GM19025 (cell line): ENCODE measurements around the gene CAPN8.

Source experiments
- ATAC-seq: cut with Tn5 transposase; IDR thresholded peaks from one replicate; pipeline ENCODE4 v1.9.1; 2021; ENCODE audit warnings: mild to moderate bottlenecking, low read depth, moderate library complexity; ENCODE audit not compliant: unreplicated experiment

CAPN8 gene

GRCh38 chr1:223620297-223620897 is 45.1 kb downstream of the CAPN8 start:
- no peak for ATAC-seq

- no peak for ATAC-seq
These were observed 46.8 kb downstream of the CAPN8 start for GRCh38 chr1:223618680-223619079.

- ATAC-seq: no peak
These were observed 48.0 kb downstream of the CAPN8 start for GRCh38 chr1:223617323-223618070.

GRCh38 chr1:223616586-223616985 is 48.9 kb downstream of the CAPN8 start:
- ATAC-seq: no peak

DNA sequence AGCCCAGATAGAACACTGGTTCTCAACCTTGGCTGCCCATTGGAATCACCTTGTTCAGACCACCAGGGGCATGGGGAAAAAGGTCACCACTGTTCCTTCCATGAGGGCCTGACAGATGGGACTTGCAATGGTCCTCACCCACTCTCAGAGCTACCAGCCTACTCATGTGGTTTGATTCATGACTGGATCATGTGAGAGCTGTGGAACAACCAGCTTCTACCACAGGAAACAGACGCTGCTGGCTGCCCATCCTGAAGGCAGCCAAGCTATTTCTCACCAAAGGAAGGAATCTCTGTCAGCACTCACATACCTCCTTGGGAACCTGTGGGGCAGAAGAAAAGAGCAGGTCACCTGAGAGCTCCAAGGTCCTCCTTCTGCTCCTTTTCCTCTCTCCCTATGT is 53.6 kb downstream of the CAPN8 start:
- ATAC-seq: no peak

GRCh38 chr1:223609977-223610376 is 55.5 kb downstream of the CAPN8 start:
- no peak for ATAC-seq

- ATAC-seq: no peak
These were observed 56.4 kb downstream of the CAPN8 start for GRCh38 chr1:223609066-223609465.

DNA sequence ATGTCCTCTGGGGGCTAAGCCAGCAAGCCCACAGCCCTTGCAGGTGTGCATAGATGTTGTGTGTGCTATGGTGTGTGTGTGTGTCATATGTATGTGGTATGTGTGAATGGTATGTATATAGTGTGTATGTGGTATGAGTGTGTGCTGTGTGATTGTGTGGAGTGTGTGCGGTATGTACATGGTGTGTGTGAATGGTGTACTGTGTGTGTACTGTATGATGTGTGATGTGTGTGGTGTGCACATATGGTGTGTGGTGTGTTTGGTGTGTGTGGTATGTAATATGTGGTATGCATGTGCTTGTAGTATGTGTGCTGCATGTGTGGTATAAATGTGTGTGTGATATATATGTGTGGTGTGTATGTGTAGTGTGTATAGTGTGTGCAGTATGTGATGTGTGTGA is 107.0 kb downstream of the CAPN8 start:
- no peak for ATAC-seq

DNA sequence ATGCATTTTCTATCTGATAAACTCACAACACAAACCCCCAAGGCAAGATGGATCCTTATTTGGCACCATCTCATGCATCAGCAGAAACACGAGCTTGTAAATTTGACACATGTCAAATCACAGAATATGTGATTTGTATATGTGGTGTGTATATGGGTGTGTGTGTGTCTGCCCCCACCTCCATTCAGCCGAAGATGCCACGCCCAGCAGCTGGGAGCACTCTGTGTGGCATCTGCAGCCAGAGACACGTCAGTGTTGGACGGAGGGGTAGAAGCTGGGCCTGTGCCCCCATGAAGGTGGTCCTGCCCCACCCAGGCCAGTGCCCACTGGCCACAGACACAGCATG is 108.4 kb downstream of the CAPN8 start:
- no peak for ATAC-seq

GRCh38 chr1:223556414-223557129 is 108.9 kb downstream of the CAPN8 start:
- peak; percentile 92 for ATAC-seq

- ATAC-seq: no peak
These were observed 111.5 kb downstream of the CAPN8 start for GRCh38 chr1:223553957-223554356.

- ATAC-seq: no peak
These were observed 113.9 kb downstream of the CAPN8 start for GRCh38 chr1:223551610-223552009.

GRCh38 chr1:223549740-223550139 is 115.8 kb downstream of the CAPN8 start:
- no peak for ATAC-seq

DNA sequence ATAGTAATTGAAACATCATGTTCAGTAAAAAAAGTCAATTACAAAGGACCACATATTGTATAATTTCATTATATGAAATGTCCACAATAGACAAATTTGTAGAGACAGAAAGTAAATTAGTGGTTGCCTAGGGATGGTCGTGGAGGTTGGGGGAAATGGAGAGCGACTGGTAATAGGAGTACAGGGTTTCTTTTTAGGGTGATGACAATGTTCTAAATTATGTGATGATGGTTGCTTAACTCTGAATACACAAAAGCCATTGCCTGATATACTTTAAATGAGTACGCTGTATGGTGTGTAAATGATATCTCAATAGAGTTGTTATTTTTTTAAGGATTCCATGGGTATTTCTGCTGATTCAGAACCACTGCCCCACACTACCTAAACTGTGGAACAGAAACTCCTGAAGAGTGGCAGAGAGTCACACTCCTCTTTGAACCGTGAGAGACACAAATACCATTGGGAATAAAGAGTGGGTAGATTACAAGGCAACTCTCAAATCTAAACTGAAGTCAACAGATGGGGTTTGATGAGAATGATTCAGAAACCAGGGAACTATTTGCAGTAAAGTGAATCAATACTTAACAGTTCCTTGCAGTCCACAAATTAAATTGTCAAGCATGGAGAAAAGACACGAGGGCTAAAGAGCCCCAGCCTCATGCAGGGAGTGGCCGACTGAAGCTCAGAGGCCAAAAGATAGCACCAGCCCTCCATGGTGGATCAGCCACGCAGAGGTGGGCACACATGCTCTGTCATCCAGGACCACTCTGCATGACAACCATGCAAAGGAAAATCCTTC is 118.0 kb downstream of the CAPN8 start:
- no peak for ATAC-seq

GRCh38 chr1:223545343-223545742 is 120.2 kb downstream of the CAPN8 start:
- no peak for ATAC-seq

GRCh38 chr1:223543560-223543959 is 121.9 kb downstream of the CAPN8 start:
- no peak for ATAC-seq

DNA sequence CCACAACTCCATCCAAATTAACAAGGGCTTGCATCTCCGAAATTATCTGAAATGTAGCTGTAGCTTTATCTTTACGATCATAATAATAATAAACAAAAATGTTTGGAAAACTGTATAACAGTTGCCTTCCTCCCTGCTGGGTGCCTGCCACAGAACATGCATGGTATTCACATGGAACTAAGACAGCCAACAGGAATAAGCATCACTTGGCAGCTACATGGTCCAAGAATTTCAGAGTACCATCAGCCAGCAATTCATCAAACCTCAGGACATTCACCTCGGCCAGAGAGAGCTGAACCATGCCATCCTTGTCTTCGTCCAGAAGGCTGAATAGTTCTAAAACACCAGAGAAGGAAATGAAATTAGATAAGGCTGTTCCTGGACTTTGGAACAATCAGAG is 122.7 kb downstream of the CAPN8 start:
- no peak for ATAC-seq

- no peak for ATAC-seq
These were observed 124.9 kb downstream of the CAPN8 start for GRCh38 chr1:223540485-223541106.

- no peak for ATAC-seq
These were observed 125.8 kb downstream of the CAPN8 start for GRCh38 chr1:223539750-223540149.

- ATAC-seq: no peak
These were observed 126.5 kb downstream of the CAPN8 start for GRCh38 chr1:223538981-223539380.

GRCh38 chr1:223535319-223535718 is 130.2 kb downstream of the CAPN8 start:
- no peak for ATAC-seq
